Activated naive CD4-positive, alpha-beta T cell treated with anti-CD3 and anti-CD28 coated beads, Interleukin-2, amount 50 U/mL, for 72 hours (primary cell): ENCODE results near the gene RALGAPA2. TPM values are rescaled to one million over a fixed set of nuclear protein-coding genes. Genes with fewer than 3 reads are reported as not detected.

Experiments used
- ATAC-seq, 2 donors: fragments of 150-1000 bp; cut with Tn5 transposase; 2 replicates each; pipeline ENCODE4 v1.10.0; 2021; ENCODE audit warnings: mild to moderate bottlenecking in 2 of 2, moderate library complexity in 2 of 2
- DNase-seq, 2 donors: peaks; one replicate each; pipeline ENCODE4 v3.0.0; 2021 to 2022; ENCODE audit warnings: low spot score in 2 of 2
- H3K27ac Mint-ChIP-seq, 2 donors: one replicate each; pipeline ENCODE4 v1.8.0; 2022; ENCODE audit warnings: mild to moderate bottlenecking in 2 of 2, mixed read lengths in 2 of 2
- H3K36me3 Mint-ChIP-seq, 2 donors: one replicate each; pipeline ENCODE4 v1.8.0; 2022; ENCODE audit warnings: mixed read lengths in 2 of 2
- H3K9me3 Mint-ChIP-seq, 2 donors: one replicate each; pipeline ENCODE4 v1.8.0; 2022; ENCODE audit warnings: mixed read lengths in 2 of 2
- total RNA-seq, 2 donors: library from RNA; stranded (reverse); gene quantifications; one replicate each; pipeline ENCODE4 v1.2.3, GENCODE V29; 2022

Gene RALGAPA2
- total RNA-seq, 2 donors from 2014 or later: 24.9 to 33.1 TPM

DNA sequence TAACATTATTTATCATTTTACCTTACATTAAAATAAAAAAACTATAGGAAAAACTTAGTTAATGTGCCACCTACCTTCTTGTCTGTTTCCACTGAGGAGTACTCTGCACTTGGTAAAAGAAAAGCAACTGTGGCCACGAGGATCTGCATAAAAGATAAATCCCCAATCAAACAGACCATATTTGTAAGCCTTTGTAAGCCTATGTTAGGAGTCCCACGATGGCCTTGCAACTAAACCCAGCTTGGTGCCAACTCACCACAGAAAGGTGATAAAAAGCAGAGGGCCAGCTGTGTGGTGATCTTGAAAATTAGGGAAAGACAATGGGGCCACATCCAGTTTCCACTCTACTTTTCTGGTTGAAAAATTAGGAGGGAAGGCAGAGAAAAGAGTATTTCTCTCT is 187.7 kb downstream of the RALGAPA2 start:
- Mint-ChIP-seq H3K27ac (no peak overlapping the region), H3K36me3 (peaks cover 13 to 16% of the 10 kb centered on the region in 2 donors), H3K9me3 (no peaks in the 10 kb centered on the region)
- DNase-seq: no peak
- no peak for ATAC-seq

DNA sequence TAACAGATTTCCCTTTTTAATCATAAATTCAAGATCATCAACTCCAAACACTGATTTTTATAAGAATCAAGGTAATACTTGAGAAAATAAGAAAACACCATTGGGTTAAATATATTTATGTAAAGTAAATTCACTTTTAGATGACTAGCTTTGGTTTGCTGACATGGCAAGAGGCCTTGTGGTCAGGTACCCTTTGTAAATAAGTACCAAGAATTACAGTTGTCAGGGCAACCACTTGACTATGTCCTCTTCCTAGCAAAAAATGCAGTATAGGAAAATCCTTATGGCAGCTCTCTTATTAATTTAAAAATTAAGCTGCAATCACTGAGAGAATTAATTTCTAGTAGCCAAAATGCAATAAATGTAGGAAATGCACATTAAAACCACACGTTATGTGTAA is 190.7 kb downstream of the RALGAPA2 start:
- H3K9me3 Mint-ChIP-seq: no peaks in the 10 kb centered on the region
- no peak overlapping the region for H3K27ac Mint-ChIP-seq
- no peak for DNase-seq
- peaks cover 20 to 25% of the 10 kb centered on the region in 2 donors for H3K36me3 Mint-ChIP-seq
- no peak for ATAC-seq

DNA sequence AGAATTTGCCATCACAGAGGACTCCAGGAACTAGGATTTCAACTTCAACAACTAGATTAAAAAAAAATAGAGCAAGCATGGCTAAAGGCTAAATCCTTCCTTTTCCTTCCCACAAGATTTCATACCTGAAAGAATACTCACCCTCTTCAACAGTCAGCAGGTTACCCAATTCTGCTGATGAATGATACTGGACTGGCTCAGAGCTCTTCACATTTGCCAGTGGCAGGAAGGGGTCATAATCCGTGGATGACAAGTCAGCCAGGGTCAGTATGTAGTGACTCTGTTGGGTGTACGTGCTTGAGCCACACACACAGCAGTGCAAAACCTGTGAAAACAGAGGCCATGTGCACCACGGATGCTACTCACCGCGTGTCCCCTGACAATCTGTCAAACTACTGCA is 191.7 kb downstream of the RALGAPA2 start:
- no peak for DNase-seq
- Mint-ChIP-seq H3K36me3 (peaks cover 29 to 33% of the 10 kb centered on the region in 2 donors), H3K9me3 (peaks cover 0 to 5% of the 10 kb centered on the region in 2 donors), H3K27ac (peak overlapping the region; percentile 23 to 40)
- ATAC-seq: no peak

DNA sequence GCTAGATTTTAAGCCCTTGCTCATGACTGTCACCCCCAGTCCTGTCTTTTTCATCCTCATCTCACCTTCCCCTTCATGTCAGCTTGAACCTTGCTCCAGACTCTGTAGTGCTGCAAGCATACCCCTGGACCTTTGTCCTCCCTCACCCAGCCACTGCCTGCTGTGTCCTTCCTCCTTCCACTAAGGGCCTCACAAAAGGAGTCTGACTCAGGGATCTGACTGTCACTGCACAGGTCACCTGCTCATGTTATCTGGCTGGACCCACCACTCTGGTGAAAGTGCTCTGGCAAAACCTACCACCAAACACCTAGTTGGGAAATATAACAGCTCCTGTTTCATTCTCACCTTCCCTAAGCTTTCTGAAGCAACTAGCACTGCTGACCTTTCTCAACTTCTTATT is 193.2 kb downstream of the RALGAPA2 start:
- Mint-ChIP-seq H3K27ac (no peak overlapping the region), H3K36me3 (peaks cover 37 to 45% of the 10 kb centered on the region in 2 donors), H3K9me3 (peaks cover 0 to 5% of the 10 kb centered on the region in 2 donors)
- no peak for ATAC-seq
- DNase-seq: no peak

DNA sequence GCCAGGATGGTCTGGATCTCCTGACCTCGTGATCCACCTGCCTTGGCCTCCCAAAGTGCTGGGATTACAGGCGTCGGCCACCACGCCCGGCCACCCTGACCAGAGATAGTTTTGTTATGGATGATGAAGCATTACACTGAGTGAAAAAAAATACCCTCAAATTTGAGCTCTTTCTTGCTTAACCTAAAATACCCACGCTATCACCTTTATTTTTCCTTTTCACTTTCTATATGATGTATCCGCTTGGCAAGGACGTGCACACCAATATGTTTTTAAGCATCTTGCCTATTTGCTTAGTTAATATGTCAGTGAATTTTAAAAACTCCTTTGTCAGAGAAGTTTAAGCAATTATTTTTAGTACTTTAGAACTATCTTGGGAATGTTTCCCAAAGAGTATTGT is 194.2 kb downstream of the RALGAPA2 start:
- peaks cover 0 to 5% of the 10 kb centered on the region in 2 donors for H3K9me3 Mint-ChIP-seq
- H3K36me3 Mint-ChIP-seq: peaks cover 43 to 55% of the 10 kb centered on the region in 2 donors
- DNase-seq (no peak), ATAC-seq (no peak)
- no peak overlapping the region for H3K27ac Mint-ChIP-seq

DNA sequence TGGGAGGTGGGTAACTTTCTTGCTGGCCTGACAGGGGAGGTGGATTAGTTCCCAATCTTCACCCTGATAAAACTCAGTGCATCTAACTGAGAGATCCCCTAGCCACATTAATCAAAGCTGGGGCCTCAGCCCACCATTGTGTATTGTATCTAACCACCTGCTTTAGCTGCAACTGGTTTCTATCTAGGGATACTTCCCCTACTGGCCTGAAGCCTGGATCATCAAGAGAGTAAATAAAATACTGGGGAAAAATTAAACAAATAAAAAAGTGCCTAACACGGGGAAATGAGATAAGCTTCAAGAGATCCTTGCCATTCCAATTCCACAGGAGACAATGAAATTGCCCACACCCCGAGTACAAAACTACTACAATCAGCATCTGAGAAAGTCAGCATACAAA is 195.1 kb downstream of the RALGAPA2 start:
- Mint-ChIP-seq H3K9me3 (peaks cover 0 to 5% of the 10 kb centered on the region in 2 donors), H3K36me3 (peaks cover 52 to 65% of the 10 kb centered on the region in 2 donors), H3K27ac (no peak overlapping the region)
- no peak for ATAC-seq
- no peak for DNase-seq

DNA sequence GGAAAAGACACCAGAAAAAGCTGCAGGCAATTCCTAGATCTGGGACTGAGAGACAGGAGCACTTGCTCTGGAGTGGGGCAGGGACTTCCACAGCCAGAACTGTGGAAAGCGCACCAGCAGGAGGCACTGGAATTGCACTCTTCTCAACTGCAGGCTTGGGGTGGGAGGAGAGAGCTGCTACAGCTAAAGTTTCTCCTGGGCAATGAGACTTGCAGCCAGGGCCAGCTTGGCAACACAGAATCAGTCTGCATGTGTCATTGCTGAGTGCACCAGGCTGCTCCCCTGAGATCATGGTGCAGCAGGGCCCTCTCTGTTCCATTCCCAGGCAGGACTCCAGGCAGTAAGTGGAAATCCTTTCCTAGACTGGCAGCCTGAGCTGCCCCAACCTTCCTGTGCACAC is 198.7 kb downstream of the RALGAPA2 start:
- peaks cover 48 to 59% of the 10 kb centered on the region in 2 donors for H3K36me3 Mint-ChIP-seq

DNA sequence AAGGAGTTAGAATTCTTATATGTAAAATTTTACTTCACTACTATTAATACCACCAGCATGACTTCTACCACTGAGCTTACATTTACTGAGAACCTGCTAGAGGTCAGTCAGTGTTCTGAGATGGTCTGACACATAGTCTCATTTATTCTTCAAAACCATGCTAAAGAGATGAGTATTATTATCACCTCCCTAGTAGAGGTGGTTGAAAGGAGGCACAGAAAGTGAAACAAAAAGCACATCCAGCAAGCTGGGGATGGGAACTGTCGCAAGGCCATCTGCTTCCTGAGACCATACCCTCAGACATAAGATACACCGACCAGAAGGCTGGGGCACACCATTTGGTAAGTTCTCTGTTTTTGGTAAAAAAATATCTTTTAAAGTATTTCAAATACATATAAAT is 206.9 kb downstream of the RALGAPA2 start:
- ATAC-seq (peak; percentile 53 to 89), DNase-seq (no peak)
- Mint-ChIP-seq H3K36me3 (peaks cover 36 to 48% of the 10 kb centered on the region in 2 donors), H3K9me3 (no peaks in the 10 kb centered on the region), H3K27ac (no peak overlapping the region)

More for the DNA sequence above, 198.7 kb downstream of the RALGAPA2 start:
- Mint-ChIP-seq H3K9me3 (peaks cover 0 to 5% of the 10 kb centered on the region in 2 donors), H3K27ac (no peak overlapping the region)
- no peak for DNase-seq
- ATAC-seq: no peak

DNA sequence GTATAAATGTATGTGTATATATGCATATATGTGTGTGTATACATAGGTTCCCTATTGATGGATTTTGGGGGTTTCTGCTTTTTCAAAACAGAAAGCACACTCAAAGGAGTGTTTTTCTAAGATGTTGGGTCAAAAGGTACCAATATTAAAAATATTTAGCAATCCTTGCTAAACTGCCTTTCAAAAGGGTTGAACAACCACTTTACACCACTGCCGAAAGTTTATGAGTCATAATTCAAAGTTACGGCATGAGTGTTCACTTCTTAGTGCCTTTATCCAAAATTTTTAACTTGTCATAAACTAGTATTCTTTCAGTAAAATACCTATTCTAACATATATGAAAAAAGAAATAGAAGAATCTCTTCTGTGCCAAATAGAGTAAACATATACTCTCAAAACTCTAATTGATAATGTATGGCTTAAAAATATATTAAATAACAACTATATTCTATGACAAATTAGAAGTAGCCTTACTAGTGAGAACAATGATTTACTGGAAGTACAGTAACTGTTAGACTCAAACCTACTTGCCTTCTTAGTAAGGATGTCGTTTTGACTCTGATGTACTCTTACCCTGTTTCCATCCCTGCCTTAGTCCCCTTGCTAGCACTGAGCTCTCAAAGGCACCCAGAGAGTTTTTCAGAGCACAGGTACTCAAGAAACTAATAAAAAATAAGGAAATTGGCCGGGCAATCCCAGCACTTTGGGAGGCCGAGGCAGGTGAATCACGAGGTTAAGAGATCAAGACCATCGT is 208.5 kb downstream of the RALGAPA2 start:
- DNase-seq (no peak), ATAC-seq (peak in 1 of 2 donors; percentile 84)
- no peaks in the 10 kb centered on the region for H3K9me3 Mint-ChIP-seq
- H3K36me3 Mint-ChIP-seq: peaks cover 40 to 43% of the 10 kb centered on the region in 2 donors
- H3K27ac Mint-ChIP-seq: no peak overlapping the region

DNA sequence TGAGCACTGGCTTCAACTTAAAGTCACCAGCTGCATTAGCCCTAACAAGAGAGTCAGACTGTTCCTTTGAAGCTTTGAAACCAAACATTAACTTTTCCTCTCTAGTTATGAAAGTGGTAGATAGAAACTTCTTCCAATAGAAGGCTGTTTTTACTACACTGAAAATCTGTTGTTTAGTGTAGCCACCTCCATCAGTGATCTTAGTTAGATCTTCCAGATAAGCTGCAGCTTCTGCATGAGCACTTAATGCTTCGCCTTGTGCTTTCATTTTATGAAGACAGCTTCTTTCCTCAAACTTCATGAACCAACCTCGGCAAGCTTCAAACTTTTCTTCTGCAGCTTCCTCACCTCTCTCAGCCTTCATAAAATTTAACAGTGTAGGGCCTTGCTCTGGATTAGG is 211.3 kb downstream of the RALGAPA2 start:
- Mint-ChIP-seq H3K9me3 (no peaks in the 10 kb centered on the region), H3K36me3 (peaks cover 34 to 37% of the 10 kb centered on the region in 2 donors), H3K27ac (peak overlapping the region in 1 of 2 donors; percentile 9)
- no peak for ATAC-seq
- no peak for DNase-seq

DNA sequence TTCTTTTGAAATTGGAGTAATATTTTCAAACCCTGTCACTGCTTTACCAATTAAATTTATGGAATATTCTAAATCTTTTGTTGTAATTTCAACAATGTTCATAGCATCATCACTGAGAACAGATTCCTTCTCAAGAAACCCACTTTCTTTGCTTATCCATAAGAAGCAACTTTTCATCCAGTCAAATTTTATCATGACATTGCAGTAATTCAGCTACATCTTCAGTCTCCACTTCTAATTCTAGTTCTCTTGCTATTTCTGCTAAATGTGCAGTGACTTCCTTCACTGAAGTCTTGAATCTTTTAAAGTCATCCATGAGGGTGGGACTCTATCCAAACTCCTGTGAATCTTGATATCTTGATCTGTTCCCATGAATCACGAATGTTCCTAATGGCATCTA is 212.1 kb downstream of the RALGAPA2 start:
- Mint-ChIP-seq H3K9me3 (no peaks in the 10 kb centered on the region), H3K27ac (no peak overlapping the region), H3K36me3 (peaks cover 40 to 42% of the 10 kb centered on the region in 2 donors)
- ATAC-seq: no peak
- DNase-seq: no peak

DNA sequence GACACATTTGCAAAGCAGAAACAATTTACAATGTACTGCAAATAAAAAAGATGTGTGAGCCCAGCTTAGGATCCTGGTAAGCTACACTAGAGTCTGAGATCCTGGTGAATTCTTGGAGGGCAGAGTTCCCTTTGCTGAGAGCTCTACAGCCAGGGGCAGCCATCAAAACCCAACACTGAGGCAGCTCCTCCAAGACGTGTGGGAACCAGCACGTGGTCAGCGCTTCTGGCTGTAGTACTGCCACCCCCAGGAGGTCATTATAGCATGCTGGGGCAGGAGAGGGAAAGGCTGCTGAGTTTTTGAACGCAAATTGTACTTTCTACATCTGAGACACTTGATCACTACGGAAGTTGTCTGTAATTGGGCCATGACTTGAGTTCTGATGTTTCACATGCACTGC is 213.0 kb downstream of the RALGAPA2 start:
- Mint-ChIP-seq H3K27ac (no peak overlapping the region), H3K36me3 (peaks cover 35 to 42% of the 10 kb centered on the region in 2 donors), H3K9me3 (no peaks in the 10 kb centered on the region)
- no peak for DNase-seq
- no peak for ATAC-seq

DNA sequence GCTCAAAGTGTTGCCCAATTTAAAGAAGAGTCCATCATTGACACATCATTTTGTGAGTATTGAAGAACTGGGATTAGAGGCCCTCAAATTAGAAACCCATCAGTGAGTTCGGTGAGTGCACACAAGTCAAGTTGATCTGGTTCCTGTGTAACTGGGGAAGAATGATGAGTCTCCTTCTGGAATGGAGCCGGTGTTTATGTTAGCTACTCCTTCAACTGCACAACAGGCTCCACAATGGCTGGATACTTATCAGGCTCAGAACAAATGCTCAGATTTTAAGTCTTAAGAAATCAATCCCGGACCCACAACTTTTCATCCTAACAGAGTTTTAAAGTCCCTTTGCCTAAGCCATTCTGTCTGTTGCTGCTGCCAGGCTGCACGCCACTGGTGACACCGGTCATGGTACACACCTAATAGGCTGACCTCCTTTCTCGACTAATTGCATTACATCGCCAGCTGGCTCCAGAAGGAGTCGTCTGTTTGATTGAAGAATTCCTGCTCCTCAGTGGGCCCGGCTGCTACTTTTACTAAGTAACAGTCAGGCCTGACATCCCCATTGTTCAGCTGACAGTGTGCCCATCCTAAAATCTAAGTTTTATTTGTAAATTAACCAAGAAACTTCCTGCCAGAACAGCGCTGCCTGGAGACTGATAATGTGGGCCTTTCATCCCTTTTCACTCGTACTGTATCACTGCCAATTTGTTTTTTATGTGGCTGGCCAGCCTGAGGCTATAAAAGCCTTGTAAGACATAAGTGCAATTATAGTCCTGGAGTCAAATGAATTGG is 214.2 kb downstream of the RALGAPA2 start:
- ATAC-seq: no peak
- DNase-seq: no peak
- Mint-ChIP-seq H3K36me3 (peaks cover 35 to 41% of the 10 kb centered on the region in 2 donors), H3K9me3 (no peaks in the 10 kb centered on the region), H3K27ac (peak overlapping the region in 1 of 2 donors; percentile 89)

DNA sequence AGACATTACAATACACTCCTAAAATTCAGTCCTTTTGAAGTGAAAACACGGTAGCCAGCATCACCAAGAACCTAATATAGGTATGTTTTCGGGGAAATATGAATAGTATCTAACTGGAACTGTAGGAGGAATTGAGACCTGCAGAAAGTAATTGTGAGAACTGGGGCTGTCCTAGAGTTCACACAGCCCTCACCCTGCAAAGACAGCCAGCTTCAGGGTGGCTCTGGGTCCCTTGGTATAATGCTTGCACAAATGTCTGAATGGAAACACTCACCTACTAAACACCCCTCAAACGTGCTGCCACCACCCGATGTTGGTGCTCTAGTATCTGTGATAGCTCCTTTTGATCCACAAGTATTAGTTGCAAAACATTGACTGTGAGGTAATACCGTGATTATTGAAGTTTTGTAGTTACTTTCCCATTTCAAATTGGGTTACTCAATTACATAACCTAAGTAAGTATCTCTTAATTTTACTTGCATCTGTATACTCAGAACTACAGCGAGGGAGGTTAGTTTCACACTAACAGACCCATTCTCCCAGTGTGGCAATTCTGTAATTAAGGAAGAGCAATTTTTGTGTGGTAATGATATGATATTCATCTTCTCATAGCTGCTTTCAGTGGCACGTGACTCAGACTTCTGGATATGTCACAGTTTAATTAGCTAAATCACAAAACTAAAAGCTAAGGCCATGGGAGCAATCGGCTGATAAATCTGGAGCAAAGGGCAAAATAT is 215.0 kb downstream of the RALGAPA2 start:
- ATAC-seq (peak; percentile 64 to 84), DNase-seq (no peak)
- H3K27ac Mint-ChIP-seq: peak overlapping the region in 1 of 2 donors; percentile 89
- peaks cover 31 to 33% of the 10 kb centered on the region in 2 donors for H3K36me3 Mint-ChIP-seq
- no peaks in the 10 kb centered on the region for H3K9me3 Mint-ChIP-seq

DNA sequence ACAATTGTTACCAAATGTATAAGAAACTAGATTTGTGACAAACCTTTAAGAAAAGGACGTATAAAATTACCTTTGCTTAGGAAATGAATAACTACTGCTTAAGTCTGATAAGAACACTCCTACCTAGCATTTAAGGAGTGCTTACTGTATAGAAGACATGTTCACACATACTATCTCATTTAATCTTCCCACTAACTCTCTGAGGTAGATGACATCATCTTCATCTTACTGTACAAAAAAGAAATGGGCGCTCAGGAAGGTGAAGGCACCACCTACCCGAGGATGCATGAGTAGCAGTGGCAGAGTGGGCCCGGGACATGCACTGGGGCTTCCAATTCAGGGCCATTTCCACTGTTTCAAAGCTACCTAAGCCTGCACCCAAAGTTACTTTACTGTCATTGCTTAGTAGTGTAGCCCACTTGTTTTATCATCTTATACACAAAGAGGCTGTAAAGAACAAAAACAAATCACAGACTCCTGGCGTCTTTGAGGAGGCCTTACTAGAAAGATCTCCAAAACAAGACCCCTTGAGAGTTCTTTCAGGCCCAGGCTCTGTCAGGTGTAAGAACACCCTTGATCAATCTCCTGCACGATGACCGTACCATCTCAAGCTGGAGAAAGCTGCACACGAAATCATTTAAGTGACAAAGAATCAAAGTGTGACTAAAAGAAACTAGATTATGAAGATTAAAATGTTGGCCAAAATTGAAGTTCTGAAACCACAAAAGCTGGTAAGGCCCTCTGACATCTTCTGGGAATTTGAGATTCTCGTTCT is 216.5 kb downstream of the RALGAPA2 start:
- ATAC-seq (peak; percentile 38 to 49), DNase-seq (no peak)
- peaks cover 20 to 28% of the 10 kb centered on the region in 2 donors for H3K36me3 Mint-ChIP-seq
- peak overlapping the region; percentile 77 to 89 for H3K27ac Mint-ChIP-seq
- no peaks in the 10 kb centered on the region for H3K9me3 Mint-ChIP-seq

DNA sequence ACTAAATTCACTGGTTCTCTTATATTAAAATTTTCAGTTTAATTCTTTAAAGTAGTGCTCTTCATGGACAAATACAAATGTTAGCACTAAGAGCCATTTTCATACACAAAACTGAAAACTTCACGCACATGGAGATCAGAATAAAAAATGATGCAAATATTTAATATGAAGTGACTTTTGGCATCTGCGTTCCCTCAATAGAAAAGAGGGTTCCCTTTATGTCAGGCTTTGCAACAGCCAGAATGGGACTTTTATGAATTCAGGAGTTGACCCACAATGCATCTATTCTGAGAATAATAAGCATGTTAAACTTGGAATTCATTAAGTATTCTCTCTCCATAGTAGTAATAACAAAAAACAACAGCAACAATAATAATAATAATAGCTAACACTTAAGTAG is 218.7 kb downstream of the RALGAPA2 start:
- H3K36me3 Mint-ChIP-seq: peaks cover 25 to 29% of the 10 kb centered on the region in 2 donors
- no peak overlapping the region for H3K27ac Mint-ChIP-seq
- no peak for ATAC-seq

More for the DNA sequence above, 218.7 kb downstream of the RALGAPA2 start:
- no peak for DNase-seq
- H3K9me3 Mint-ChIP-seq: no peaks in the 10 kb centered on the region
